ENCODE data around the gene CPEB4. TPM values are rescaled to one million over a fixed set of nuclear protein-coding genes. Genes with fewer than 3 reads are reported as not detected.

The CPEB4 gene
- total and polyA plus RNA-seq, 9 of the 15 experiments (the other 6 are each of a cell fraction or from before 2014, with no cell fraction given): 7.4 to 21.3 (median 12.4) TPM

DNA sequence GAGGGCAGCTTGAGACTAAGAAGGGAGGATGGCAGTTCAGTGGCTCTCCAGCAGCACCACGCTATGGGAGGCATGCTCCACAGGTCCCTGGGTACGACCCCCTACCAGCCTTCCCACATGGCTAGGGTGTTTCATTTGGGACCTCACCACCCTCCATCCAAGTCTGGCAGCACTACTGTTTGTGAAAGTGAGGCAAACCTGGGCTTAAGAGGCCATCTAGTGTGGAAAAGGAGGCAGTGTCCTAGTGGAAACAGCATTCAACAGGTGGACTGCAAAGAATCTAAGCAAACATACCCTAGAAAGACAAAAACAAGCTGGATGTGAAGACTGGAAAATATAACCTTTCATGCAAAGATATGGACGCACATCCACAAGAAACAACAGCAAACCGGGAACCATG lies 96.1 kb downstream of the CPEB4 start (continued):
- peak; percentile 35 to 86; a peak in 3 of 4 replicates for TF ChIP-seq RAD21 (CRISPR knock-in tag; conservative IDR thresholded peaks at IDR 0.05 in 1 of 2, IDR thresholded peaks at IDR 0.05 in 1 of 2)
- no peak for TF ChIP-seq ZBTB40 (IDR thresholded peaks at IDR 0.05)
- no peak for TF ChIP-seq ZBTB40 (CRISPR knock-in tag; IDR thresholded peaks at IDR 0.05)
- no peak for TF ChIP-seq SLC30A9 (CRISPR knock-in tag; IDR thresholded peaks at IDR 0.05)
- TF ChIP-seq FOXJ3 (CRISPR knock-in tag; IDR thresholded peaks at IDR 0.05): no peak
- no peak for TF ChIP-seq ELF4 (CRISPR knock-in tag; IDR thresholded peaks at IDR 0.05)
- TF ChIP-seq, protein P1, sequence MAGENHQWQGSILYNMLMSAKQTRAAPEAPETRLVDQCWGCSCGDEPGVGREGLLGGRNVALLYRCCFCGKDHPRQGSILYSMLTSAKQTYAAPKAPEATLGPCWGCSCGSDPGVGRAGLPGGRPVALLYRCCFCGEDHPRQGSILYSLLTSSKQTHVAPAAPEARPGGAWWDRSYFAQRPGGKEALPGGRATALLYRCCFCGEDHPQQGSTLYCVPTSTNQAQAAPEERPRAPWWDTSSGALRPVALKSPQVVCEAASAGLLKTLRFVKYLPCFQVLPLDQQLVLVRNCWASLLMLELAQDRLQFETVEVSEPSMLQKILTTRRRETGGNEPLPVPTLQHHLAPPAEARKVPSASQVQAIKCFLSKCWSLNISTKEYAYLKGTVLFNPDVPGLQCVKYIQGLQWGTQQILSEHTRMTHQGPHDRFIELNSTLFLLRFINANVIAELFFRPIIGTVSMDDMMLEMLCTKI (IDR thresholded peaks at IDR 0.05; ENCODE audit: partially characterized antibody): no peak
- TF ChIP-seq ZNF436 (CRISPR knock-in tag; IDR thresholded peaks at IDR 0.05): no peak
- TF ChIP-seq, protein P2, sequence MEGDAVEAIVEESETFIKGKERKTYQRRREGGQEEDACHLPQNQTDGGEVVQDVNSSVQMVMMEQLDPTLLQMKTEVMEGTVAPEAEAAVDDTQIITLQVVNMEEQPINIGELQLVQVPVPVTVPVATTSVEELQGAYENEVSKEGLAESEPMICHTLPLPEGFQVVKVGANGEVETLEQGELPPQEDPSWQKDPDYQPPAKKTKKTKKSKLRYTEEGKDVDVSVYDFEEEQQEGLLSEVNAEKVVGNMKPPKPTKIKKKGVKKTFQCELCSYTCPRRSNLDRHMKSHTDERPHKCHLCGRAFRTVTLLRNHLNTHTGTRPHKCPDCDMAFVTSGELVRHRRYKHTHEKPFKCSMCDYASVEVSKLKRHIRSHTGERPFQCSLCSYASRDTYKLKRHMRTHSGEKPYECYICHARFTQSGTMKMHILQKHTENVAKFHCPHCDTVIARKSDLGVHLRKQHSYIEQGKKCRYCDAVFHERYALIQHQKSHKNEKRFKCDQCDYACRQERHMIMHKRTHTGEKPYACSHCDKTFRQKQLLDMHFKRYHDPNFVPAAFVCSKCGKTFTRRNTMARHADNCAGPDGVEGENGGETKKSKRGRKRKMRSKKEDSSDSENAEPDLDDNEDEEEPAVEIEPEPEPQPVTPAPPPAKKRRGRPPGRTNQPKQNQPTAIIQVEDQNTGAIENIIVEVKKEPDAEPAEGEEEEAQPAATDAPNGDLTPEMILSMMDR (IDR thresholded peaks at IDR 0.05 in 2 of 3, conservative IDR thresholded peaks at IDR 0.05 in 1 of 3; ENCODE audit: insufficient read depth in 2 of 3, low read depth in 1 of 3, low read length in 3 of 3): peak; percentile 64 to 69 (median 66)
